Heart left ventricle (tissue), 13 donors: ENCODE measurements around the gene PRDM5.

Experiments used
- CTCF ChIP-seq, 12 donors: fragments of 200-600 bp; sonication (generic) in 4 of 12; IDR thresholded peaks; one replicate each; pipeline versions ENCODE4 v1.5.0 to v1.8.0; 2018 to 2022; ENCODE audit warnings: antibody characterized with exemption in 12 of 12, mild to moderate bottlenecking in 5 of 12
- POLR2A ChIP-seq, 2 donors: fragments of 450-650 bp; IDR thresholded peaks; one replicate each; pipeline ENCODE4 v1.6.1; 2017; ENCODE audit warnings: antibody characterized with exemption in 2 of 2, mild to moderate bottlenecking in 2 of 2, moderate library complexity in 2 of 2
- donor health status: ischemic (EF 13 %, LVEDD 7.1; RV severe dilation, severe dysfunction).
- donor health status: DM: no; HTN: yes; CAD: no.
- donor health status: DM: no; HTN: no; CAD: no.
- donor health status: ischemic (EF 25% LVEDD 6.9; RV normal size, moderate dysfunction).
- donor health status: ischemic (EF 25% LVEDD 5.7; RV mildly dilated, moderate dysfunction).
- donor health status: ischemic (EF 35%, LVEDD 5.7; RV mildly dilated, moderate dysfunction).
- donor health status: nonischemic (EF 11% LVEDD 7.7; RV severe dilation, severe dysfunction).
- donor health status: DM: yes; HTN: yes; CAD: no.
- donor health status: PGD.
- donor health status: ischemic (EF 29% LVEDD 5.4; RV normal size, mild dysfunction).
- donor health status: nonischemic (EF 23%, LVEDD 6.1; RV moderate dilation, normal function).

GRCh38 chr4:120853161-120853935 lies 69.2 kb downstream of the PRDM5 start:
- TF ChIP-seq CTCF (IDR thresholded peaks at IDR 0.05) (no peak), POLR2A (IDR thresholded peaks at IDR 0.05) (no peak)
